ENCODE results near the gene GREB1L. TPM values are rescaled to one million over a fixed set of nuclear protein-coding genes. Genes with fewer than 3 reads are reported as not detected.
"Not testable (repeated sequence)": the region's sequence is repeated elsewhere in the genome, so short reads cannot be mapped to it uniquely, and the experiment has no call there.

GREB1L gene
- polyA plus RNA-seq, 1 donor: 4.0 TPM

- DNase-seq: no peak
These were observed 20.9 kb downstream of the GREB1L start for GRCh38 chr18:21262979-21263378.

- DNase-seq: peak; percentile 59
These were observed 22.6 kb downstream of the GREB1L start for GRCh38 chr18:21264651-21265050.

GRCh38 chr18:21265971-21266673, 24.1 kb downstream of the GREB1L start:
- DNase-seq: no peak

GRCh38 chr18:21267400-21267799, 25.4 kb downstream of the GREB1L start:
- DNase-seq: no peak

GRCh38 chr18:21269349-21269748, 27.3 kb downstream of the GREB1L start:
- DNase-seq: no peak

GRCh38 chr18:21270453-21270852, 28.4 kb downstream of the GREB1L start:
- DNase-seq: no peak

GRCh38 chr18:21272016-21272579, 30.1 kb downstream of the GREB1L start:
- DNase-seq: no peak

GRCh38 chr18:21273568-21273967, 31.5 kb downstream of the GREB1L start:
- no peak for DNase-seq

GRCh38 chr18:21275645-21276044, 33.6 kb downstream of the GREB1L start:
- no peak for DNase-seq

- DNase-seq: no peak
These were observed 35.5 kb downstream of the GREB1L start for GRCh38 chr18:21277578-21277977.

GRCh38 chr18:21278218-21278617, 36.2 kb downstream of the GREB1L start:
- not testable (repeated sequence) for DNase-seq

GRCh38 chr18:21281603-21282002, 39.6 kb downstream of the GREB1L start:
- DNase-seq: no peak

- DNase-seq: no peak
These were observed 42.5 kb downstream of the GREB1L start for GRCh38 chr18:21284540-21284939.

GRCh38 chr18:21289827-21290226, 47.8 kb downstream of the GREB1L start:
- DNase-seq: no peak

- no peak for DNase-seq
These were observed 49.1 kb downstream of the GREB1L start for GRCh38 chr18:21291106-21291505.

- no peak for DNase-seq
These were observed 51.4 kb downstream of the GREB1L start for GRCh38 chr18:21293479-21293878.

GRCh38 chr18:21295101-21295500, 53.1 kb downstream of the GREB1L start:
- DNase-seq: no peak

- DNase-seq: no peak
These were observed 54.0 kb downstream of the GREB1L start for GRCh38 chr18:21296045-21296444.

GRCh38 chr18:21298351-21298750, 56.3 kb downstream of the GREB1L start:
- DNase-seq: no peak

GRCh38 chr18:21300035-21300907, 58.2 kb downstream of the GREB1L start:
- no peak for DNase-seq

GRCh38 chr18:21300908-21301200, 58.8 kb downstream of the GREB1L start:
- no peak for DNase-seq

GRCh38 chr18:21303445-21303844, 61.4 kb downstream of the GREB1L start:
- DNase-seq: no peak

GRCh38 chr18:21303895-21304294, 61.9 kb downstream of the GREB1L start:
- no peak for DNase-seq
